Measurements from ENCODE around the gene KIRREL1.

The KIRREL1 gene

GRCh38 chr1:158022554-158023312 is 29.3 kb downstream of the KIRREL1 start:
- TF ChIP-seq CTCF (IDR thresholded peaks at IDR 0.05; ENCODE audit: insufficient read depth, missing control alignments), result no peak
- no peak for DNase-seq (ENCODE audit: insufficient read length, low spot score)
- no peak for FAIRE-seq

- FAIRE-seq (no peak), DNase-seq (ENCODE audit: insufficient read length, low spot score) (no peak)
- no peak for TF ChIP-seq CTCF (IDR thresholded peaks at IDR 0.05; ENCODE audit: insufficient read depth, missing control alignments)
Measured at GRCh38 chr1:158024737-158025136, 31.3 kb downstream of the KIRREL1 start.

GRCh38 chr1:158025576-158026230 is 32.3 kb downstream of the KIRREL1 start:
- FAIRE-seq (no peak), DNase-seq (ENCODE audit: insufficient read length, low spot score) (no peak)
- no peak for TF ChIP-seq CTCF (IDR thresholded peaks at IDR 0.05; ENCODE audit: insufficient read depth, missing control alignments)

- no peak for FAIRE-seq
- TF ChIP-seq CTCF (IDR thresholded peaks at IDR 0.05; ENCODE audit: insufficient read depth, missing control alignments), result no peak
Measured at GRCh38 chr1:158026651-158027050, 33.2 kb downstream of the KIRREL1 start.

GRCh38 chr1:158027508-158027907 is 34.1 kb downstream of the KIRREL1 start:
- DNase-seq (ENCODE audit: insufficient read length, low spot score), result no peak
- TF ChIP-seq CTCF (IDR thresholded peaks at IDR 0.05; ENCODE audit: insufficient read depth, missing control alignments), result no peak
- FAIRE-seq, result no peak

More at GRCh38 chr1:158026651-158027050, 33.2 kb downstream of the KIRREL1 start:
- no peak for DNase-seq (ENCODE audit: insufficient read length, low spot score)

GRCh38 chr1:158028969-158029368 is 35.5 kb downstream of the KIRREL1 start:
- FAIRE-seq (no peak), DNase-seq (ENCODE audit: insufficient read length, low spot score) (no peak)
- TF ChIP-seq CTCF (IDR thresholded peaks at IDR 0.05; ENCODE audit: insufficient read depth, missing control alignments), result no peak

- DNase-seq (ENCODE audit: insufficient read length, low spot score), result no peak
- no peak for TF ChIP-seq CTCF (IDR thresholded peaks at IDR 0.05; ENCODE audit: insufficient read depth, missing control alignments)
- FAIRE-seq, result no peak
Measured at GRCh38 chr1:158035014-158035413, 41.6 kb downstream of the KIRREL1 start.
